ENCODE results near the gene CACNA2D3. TPM values are rescaled to one million over a fixed set of nuclear protein-coding genes. Genes with fewer than 3 reads are reported as not detected.
A peak's percentile ranks its signal among the peaks of the same experiment; 100 is the strongest.

The CACNA2D3 gene
- total RNA-seq, 2 donors from 2014 or later: 0.42 to 0.98 TPM

DNA sequence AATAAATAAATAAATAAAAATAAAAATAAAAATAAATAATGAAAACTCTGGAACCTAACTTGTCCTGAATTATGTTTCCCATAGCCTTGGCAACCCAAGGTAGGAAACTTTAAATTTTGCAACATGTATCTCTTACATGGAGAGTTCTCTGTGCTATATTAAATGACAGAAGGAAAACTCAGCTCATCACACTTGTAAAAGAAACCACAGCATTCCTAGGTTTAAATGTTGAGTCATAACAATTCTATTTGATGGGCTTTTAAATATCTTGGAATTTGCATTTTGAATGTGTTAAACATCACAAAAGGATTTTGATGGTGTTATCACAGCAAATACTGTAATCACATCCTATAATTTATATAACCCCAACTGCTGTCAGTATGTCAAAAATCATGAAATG is 661.3 kb downstream of the CACNA2D3 start:
- Histone ChIP-seq H3K27ac (no peak overlapping the region), H3K9ac (ENCODE audit: low read depth in 2 of 2, low read length in 2 of 2) (no peak overlapping the region), H3K4me3 (no peak overlapping the region), H3K4me1 (no peaks in the 10 kb centered on the region), H3K36me3 (no peaks in the 10 kb centered on the region), H3K27me3 (no peaks in the 10 kb centered on the region), H3K9me3 (no peaks in the 10 kb centered on the region)
- no peak for DNase-seq
- TF ChIP-seq, protein P1, sequence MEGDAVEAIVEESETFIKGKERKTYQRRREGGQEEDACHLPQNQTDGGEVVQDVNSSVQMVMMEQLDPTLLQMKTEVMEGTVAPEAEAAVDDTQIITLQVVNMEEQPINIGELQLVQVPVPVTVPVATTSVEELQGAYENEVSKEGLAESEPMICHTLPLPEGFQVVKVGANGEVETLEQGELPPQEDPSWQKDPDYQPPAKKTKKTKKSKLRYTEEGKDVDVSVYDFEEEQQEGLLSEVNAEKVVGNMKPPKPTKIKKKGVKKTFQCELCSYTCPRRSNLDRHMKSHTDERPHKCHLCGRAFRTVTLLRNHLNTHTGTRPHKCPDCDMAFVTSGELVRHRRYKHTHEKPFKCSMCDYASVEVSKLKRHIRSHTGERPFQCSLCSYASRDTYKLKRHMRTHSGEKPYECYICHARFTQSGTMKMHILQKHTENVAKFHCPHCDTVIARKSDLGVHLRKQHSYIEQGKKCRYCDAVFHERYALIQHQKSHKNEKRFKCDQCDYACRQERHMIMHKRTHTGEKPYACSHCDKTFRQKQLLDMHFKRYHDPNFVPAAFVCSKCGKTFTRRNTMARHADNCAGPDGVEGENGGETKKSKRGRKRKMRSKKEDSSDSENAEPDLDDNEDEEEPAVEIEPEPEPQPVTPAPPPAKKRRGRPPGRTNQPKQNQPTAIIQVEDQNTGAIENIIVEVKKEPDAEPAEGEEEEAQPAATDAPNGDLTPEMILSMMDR (IDR thresholded peaks at IDR 0.05): no peak
- intact Hi-C loops (cut with DNase I): no loop called here

DNA sequence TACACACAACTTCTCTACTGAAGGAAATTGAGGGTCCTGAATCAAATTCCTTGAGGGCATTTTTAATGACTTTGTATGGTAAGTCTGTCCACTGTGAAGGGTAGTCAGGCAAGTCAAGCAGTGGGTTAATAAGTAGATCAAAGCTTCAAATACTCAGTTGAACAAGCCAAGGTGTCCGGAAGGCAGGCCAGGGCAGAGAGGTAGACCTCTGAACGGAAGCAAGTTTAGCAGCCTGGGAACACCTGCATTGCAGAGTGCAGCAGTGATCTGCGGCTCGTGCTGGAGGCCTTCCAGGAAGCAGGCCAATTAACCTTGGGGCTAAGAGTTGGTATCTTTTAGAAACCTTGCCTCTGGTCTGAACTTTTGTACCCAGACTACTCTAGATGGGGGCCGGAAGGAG is 661.7 kb downstream of the CACNA2D3 start:
- TF ChIP-seq, protein P1 (IDR thresholded peaks at IDR 0.05): no peak
- peak; percentile 51 for DNase-seq
- intact Hi-C loops (cut with DNase I): no loop called here
- no peak overlapping the region for H3K9ac ChIP-seq (ENCODE audit: low read depth in 2 of 2, low read length in 2 of 2)
- no peaks in the 10 kb centered on the region for H3K36me3 ChIP-seq
- H3K27me3 ChIP-seq: no peaks in the 10 kb centered on the region
- H3K4me1 ChIP-seq: no peaks in the 10 kb centered on the region
- no peak overlapping the region for H3K27ac ChIP-seq
- no peaks in the 10 kb centered on the region for H3K9me3 ChIP-seq
- H3K4me3 ChIP-seq: no peak overlapping the region

DNA sequence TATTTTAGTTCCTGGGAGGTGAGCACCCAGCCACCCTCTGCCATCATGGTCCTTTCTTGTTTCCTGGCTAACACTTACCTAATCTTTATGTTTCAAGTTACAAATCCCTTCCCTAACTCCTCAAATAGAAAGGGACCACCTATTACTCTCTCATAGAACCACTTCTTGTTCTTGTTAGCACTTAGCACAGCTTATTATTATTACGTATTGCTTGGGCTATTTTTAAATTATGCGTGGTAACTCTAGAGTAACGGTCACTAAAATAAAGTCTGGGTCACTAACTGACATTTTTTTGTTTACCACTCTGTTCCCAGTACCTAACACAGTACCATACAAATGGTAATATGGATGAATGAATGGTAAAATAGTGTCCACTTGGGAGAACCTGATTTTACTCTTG is 663.6 kb downstream of the CACNA2D3 start:
- no peak overlapping the region for H3K4me3 ChIP-seq
- H3K4me1 ChIP-seq: no peaks in the 10 kb centered on the region
- intact Hi-C loops (cut with DNase I): no loop called here
- H3K27ac ChIP-seq: no peak overlapping the region
- no peak for DNase-seq
- H3K9me3 ChIP-seq: no peaks in the 10 kb centered on the region
- H3K36me3 ChIP-seq: no peaks in the 10 kb centered on the region
- H3K27me3 ChIP-seq: no peaks in the 10 kb centered on the region
- TF ChIP-seq, protein P1 (IDR thresholded peaks at IDR 0.05): no peak
- no peak overlapping the region for H3K9ac ChIP-seq (ENCODE audit: low read depth in 2 of 2, low read length in 2 of 2)

DNA sequence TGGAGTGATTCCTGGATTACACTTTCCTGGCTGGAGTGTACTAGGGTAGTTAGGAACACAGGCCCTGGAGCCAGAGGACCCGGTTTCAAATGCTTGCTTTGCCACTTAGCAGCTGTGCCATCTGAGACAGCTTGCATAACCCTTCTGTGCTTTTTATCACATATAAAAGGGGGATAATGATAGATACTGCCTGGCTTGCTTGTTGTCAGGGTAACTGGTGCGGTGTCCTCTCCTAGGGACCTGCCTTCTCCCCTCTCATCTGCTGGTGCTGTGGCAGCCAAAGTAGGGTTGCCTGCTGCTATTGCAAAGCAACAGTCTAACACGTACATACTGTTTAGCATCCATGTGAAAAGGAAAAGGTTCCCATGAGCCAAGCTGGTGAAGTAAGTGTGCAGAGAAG is 667.7 kb downstream of the CACNA2D3 start:
- TF ChIP-seq, protein P1 (IDR thresholded peaks at IDR 0.05): no peak

DNA sequence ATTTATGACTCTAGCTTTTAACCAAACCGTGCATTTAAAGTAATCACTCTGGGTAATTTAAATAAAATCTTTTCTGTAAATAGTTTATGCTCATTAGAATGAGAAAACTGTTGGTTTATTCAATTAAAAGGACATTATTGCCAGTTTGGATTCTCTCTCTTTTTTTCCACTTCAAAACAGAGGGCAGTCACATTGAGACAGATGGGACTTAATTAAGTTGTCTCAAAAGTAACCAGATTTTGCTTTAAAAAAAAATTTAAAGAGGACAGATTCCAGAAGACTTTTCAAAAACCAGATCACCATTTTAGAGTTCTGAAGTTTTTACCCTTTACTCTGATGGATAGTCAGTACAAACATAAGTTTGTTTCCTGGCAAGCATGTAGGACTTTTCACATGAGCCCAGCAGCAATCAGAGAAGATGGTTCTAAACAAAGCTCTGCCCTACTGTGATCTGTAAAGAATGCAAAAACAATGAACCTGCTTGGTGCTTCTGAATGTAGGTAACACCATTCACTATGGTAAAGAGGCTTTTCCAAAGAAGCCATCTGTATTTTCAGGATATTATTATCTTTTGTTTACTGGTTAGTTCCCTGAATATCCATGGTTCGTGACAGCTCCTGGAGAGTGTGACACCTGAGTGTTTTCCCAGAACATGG is 669.3 kb downstream of the CACNA2D3 start:
- Histone ChIP-seq H3K4me1 (no peaks in the 10 kb centered on the region), H3K36me3 (no peaks in the 10 kb centered on the region), H3K4me3 (no peak overlapping the region), H3K27ac (no peak overlapping the region), H3K9ac (ENCODE audit: low read depth in 2 of 2, low read length in 2 of 2) (no peak overlapping the region), H3K27me3 (no peaks in the 10 kb centered on the region), H3K9me3 (no peaks in the 10 kb centered on the region)
- TF ChIP-seq, protein P1 (IDR thresholded peaks at IDR 0.05): no peak
- DNase-seq: no peak
- intact Hi-C loops (cut with DNase I): no loop called here

More for the DNA sequence above, 667.7 kb downstream of the CACNA2D3 start:
- H3K4me1 ChIP-seq: no peaks in the 10 kb centered on the region
- no peak overlapping the region for H3K9ac ChIP-seq (ENCODE audit: low read depth in 2 of 2, low read length in 2 of 2)
- no peaks in the 10 kb centered on the region for H3K9me3 ChIP-seq
- no peak overlapping the region for H3K27ac ChIP-seq
- H3K27me3 ChIP-seq: no peaks in the 10 kb centered on the region
- DNase-seq: no peak
- no peaks in the 10 kb centered on the region for H3K36me3 ChIP-seq
- no peak overlapping the region for H3K4me3 ChIP-seq
- intact Hi-C loops (cut with DNase I): no loop called here

All from colonic mucosa (tissue), 4 donors.